Prostate gland (tissue), 2 donors: ENCODE measurements around the gene OGFRL1.

Experiments used
- POLR2A ChIP-seq: fragments of 450-650 bp; IDR thresholded peaks from one replicate; pipeline ENCODE4 v1.6.1; 2016; ENCODE audit warnings: antibody characterized with exemption, mild to moderate bottlenecking
- POLR2AphosphoS5 ChIP-seq: sonication (generic); formaldehyde crosslinking; IDR thresholded peaks from one replicate; pipeline ENCODE4 v1.6.1; 2017; ENCODE audit warnings: antibody characterized with exemption
- TF ChIP-seq, protein P1 (sequence below), 4 experiments: fragments of 200-600 bp in 2 of 4; fragments of 450-650 bp in 2 of 4; sonication (generic) in 2 of 4; IDR thresholded peaks; 1 replicate in 3 of 4; 2 replicates in 1 of 4; pipeline ENCODE4 v1.5.1; 2016 to 2019; ENCODE audit warnings: antibody characterized with exemption in 4 of 4, mild to moderate bottlenecking in 2 of 4, moderate library complexity in 2 of 4

- TF ChIP-seq POLR2AphosphoS5 (no peak), POLR2A (no peak)
- TF ChIP-seq, protein P1, sequence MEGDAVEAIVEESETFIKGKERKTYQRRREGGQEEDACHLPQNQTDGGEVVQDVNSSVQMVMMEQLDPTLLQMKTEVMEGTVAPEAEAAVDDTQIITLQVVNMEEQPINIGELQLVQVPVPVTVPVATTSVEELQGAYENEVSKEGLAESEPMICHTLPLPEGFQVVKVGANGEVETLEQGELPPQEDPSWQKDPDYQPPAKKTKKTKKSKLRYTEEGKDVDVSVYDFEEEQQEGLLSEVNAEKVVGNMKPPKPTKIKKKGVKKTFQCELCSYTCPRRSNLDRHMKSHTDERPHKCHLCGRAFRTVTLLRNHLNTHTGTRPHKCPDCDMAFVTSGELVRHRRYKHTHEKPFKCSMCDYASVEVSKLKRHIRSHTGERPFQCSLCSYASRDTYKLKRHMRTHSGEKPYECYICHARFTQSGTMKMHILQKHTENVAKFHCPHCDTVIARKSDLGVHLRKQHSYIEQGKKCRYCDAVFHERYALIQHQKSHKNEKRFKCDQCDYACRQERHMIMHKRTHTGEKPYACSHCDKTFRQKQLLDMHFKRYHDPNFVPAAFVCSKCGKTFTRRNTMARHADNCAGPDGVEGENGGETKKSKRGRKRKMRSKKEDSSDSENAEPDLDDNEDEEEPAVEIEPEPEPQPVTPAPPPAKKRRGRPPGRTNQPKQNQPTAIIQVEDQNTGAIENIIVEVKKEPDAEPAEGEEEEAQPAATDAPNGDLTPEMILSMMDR (IDR thresholded peaks at IDR 0.05) = no peak
Measured at GRCh38 chr6:71351190-71351589, 62.6 kb downstream of the OGFRL1 start.
